WI38 (cell line): ENCODE measurements around the gene KCNK5.

Experiments used
- H3K4me3 ChIP-seq: 2 replicates; pipeline ENCODE4 v1.5.1; 2011; ENCODE audit warnings: low read depth, mild to moderate bottlenecking, control low read depth, low read length
- CTCF ChIP-seq: IDR thresholded peaks from 2 replicates; pipeline ENCODE4 v1.5.1; 2012; ENCODE audit warnings: low read depth, mild to moderate bottlenecking, control low read depth, low read length

Gene KCNK5

GRCh38 chr6:39153766-39154397, 75.4 kb downstream of the KCNK5 start:
- no peak overlapping the region for H3K4me3 ChIP-seq
- TF ChIP-seq CTCF: no peak

GRCh38 chr6:39152262-39152661, 77.0 kb downstream of the KCNK5 start:
- H3K4me3 ChIP-seq: no peak overlapping the region

GRCh38 chr6:39151211-39151610, 78.1 kb downstream of the KCNK5 start:
- no peak overlapping the region for H3K4me3 ChIP-seq
- no peak for TF ChIP-seq CTCF

More at GRCh38 chr6:39152262-39152661, 77.0 kb downstream of the KCNK5 start:
- no peak for TF ChIP-seq CTCF

- no peak overlapping the region for H3K4me3 ChIP-seq
- TF ChIP-seq CTCF: no peak
These were observed 84.6 kb downstream of the KCNK5 start for GRCh38 chr6:39144481-39145173.

GRCh38 chr6:39143238-39143930, 85.9 kb downstream of the KCNK5 start:
- H3K4me3 ChIP-seq: no peak overlapping the region
- TF ChIP-seq CTCF: no peak

- no peak overlapping the region for H3K4me3 ChIP-seq
- TF ChIP-seq CTCF: no peak
These were observed 88.6 kb downstream of the KCNK5 start for GRCh38 chr6:39140556-39141167.
